GM18511 (cell line): Measurements from ENCODE around the gene WDR45B.

ENCODE experiments used
- ATAC-seq: cut with Tn5 transposase; IDR thresholded peaks from one replicate; pipeline ENCODE4 v1.9.1; 2021; ENCODE audit warnings: mild to moderate bottlenecking, moderate library complexity; ENCODE audit not compliant: unreplicated experiment

WDR45B gene

DNA sequence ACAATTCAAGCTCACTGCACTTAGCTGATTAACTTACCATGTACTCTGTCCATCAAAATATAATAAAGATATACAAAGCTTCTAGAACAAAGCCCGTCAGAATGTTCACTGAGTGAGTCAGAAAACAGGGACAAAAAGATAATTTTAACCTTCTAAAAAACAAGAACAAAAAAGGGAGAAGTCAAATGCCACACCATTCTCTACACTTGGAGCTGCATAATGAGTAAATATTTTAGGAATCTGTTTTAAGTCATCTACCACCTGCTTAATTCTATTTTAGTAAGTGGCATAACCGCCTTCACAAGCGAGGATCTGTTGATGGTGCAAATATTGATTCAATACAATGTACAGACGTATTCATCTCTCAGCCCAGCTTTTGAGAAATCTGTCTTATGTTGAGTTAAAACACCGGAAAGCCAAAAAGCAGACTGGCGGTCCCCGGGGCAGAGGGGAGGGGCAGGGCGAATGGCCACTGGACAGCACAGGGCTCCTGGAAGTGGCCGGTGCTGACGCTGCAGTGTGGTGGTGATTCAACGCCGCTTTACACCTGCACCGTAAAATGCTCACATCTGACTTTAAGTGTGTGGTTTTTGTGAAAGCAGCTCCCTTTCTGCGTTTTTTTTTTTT is 30.1 kb upstream of the WDR45B start:
- ATAC-seq: no peak

DNA sequence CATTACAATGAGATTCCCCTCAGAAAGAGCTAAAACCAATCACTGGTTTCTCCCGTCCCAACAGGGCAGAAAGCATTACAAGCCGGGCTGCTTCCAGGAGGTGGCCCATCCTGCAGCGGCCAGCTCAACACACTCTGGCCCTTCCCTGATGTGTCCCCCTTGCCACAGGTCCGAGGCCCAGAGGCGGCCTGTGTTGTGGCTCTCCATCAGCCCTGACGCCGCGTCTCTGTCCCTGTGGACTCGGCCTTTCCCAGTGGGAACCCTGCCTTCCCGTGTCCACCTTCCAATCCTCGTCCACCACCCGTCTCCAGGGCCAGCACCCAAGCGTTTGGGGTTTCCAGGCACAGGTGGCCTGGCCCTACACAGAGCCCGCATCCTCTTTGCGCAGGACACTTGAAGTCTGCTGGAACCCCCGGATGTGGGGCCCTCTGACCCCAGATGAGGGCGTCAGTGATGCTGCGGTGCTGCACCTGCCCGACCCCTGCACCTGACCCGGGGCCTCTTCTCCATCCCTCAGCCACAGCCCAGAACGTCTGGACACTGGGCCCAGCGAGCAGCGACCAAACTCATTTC is 29.2 kb upstream of the WDR45B start:
- ATAC-seq: no peak

DNA sequence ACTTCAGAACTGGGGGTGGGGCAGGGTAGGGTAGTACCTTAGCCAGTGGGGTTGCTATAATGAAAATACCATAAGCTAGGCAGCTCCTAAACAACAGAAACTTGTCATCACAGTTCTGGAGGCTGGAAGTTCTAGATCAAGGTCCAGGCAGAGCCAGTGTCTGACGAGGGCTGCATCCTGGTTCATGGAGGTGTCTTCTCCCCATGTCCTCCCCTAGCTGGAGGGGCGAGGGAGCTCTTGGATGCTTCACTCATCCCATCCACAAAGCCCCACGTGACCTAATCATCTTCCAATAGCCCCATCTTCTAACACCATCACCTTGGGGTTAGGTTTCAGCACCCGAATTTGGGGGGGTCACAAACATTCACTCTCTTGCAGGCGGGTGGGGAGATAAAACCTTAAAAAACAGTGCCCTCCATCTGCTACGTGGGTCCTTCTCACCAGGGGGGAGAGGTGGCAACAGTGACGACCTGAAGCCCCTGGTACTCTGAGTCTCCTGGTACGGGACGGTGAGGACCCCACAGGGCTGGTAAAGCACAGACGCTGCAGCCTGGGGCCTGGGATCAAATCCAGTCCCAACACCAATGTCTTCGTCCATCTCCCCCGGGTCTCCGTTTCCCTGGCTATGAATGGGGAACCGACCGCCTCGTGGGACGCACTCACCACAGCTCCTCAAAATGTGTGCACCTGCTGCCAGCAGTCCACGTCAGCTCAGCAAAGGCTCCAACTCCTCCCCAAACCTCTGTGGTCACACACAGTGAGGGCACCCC is 27.4 kb upstream of the WDR45B start:
- no peak for ATAC-seq

DNA sequence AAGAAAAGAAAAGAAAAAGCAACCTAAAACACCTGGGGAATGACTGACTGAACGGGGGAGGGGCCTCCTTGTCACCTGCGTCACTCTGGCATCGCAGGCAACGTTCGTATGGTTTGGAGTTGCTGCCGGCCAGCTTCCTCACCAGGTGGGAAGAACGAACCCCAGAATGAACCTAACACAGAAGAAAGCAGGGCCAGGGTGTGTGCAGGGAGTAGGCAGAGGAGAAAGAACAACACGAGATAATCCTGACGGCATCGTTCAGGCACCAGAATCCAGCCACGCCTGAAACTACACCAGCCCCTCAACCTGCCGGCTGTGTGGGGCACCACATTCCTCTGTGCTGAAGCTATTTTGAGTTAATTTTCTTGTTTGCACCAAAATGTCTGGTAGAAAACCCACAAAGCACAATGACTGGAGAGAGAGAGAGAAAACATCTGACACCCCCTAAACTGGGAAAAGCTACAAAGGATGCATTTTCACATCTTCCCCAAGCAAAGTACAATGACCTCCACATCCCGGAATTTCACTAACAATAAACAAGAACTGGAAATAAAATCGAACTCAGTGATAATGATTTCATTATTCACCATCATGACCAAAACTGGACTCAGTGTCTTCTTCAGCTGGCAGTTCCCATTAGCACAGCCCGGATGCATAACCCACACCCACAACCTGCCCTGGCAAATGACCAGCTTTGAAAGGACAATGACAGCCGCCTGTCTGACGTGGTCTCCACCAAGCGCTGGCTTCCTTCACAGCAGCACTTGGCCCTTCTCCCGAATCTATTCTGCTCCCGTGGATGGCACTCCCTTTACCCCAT is 26.6 kb upstream of the WDR45B start:
- no peak for ATAC-seq

DNA sequence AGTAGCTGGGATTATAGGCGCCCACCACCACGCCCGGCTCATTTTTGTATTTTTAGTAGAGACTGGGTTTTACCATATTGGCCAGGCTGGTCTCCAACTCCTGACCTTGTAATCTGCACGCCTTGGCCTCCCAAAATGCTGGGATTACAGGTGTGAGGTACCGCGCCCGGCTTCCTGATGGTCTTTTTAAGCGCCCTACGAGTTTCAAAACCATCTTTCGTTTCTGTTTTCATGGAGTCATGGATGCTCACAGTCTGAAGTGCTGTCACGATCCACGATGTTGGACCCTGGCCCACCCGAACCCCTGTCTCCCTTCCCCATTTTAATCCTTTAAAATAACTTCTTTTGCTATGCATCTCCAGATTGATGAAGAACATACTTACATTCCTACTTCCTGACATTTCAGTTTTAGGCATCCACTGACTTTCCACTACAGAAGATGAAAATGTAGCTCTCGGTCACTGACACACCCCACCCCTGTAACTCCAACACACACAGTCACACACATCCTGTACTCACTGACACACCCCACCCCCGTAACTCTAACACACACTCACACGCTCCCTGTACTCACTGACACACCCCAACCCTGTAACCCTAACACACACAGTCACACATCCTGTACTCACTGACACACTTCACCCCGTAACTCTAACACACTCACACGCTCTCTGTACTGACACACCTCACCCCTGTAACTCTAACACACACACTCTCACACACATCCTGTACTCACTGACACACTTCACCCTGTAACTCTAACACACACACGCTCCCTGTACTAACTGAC is 22.6 kb upstream of the WDR45B start:
- ATAC-seq: no peak

DNA sequence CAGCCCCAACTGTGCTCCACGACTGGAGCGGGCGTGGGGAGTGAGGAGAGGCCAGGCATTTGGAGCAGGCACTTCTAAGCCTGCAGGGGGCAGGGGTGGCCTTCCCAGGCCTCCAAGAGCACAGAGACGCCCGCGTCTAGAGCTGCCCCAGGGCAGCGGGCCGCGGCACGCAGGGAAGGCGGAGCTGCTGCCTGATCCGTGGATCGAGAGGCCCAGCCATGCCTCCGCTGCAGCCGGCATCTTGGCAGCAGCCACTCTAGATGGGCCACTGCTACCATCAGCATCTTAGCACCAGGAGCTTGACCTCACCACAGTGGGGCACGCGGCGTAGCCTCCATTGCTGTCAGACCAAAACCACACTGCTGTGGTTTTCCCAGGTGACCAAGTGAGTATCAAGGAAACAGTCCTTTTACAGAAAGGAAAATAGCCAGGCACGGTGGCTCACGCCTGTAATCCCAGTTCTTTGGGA is 20.4 kb upstream of the WDR45B start:
- no peak for ATAC-seq

DNA sequence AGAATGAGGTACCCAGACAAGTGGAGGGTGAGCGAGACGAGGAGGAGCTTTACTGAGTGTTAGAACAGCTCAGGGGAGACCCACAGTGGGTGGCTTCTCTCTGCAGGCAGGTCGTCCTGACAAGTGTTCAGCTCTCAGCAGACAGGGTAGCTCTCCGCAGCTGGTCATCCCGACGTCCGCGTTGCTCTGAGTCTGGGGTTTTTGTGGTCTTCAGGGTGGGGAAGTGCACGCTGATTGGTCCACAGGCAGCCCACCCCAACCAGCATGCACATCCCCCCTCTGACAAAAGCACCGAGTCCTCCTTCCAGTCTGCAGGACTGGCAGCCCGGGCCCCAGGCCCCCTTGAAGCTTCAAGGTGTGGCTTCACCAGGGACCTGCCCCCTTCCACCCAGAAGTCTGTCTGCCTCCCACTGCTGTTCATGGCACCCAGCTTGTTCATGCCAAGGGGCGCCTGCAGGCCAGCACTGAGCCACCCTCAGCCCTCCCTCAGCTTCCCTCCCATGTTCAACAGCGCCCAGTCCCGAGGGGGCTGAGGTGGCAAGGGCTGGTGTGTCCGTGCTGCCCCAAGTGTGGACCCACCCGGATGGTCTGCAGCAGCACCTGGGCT is 19.9 kb upstream of the WDR45B start:
- ATAC-seq: no peak

DNA sequence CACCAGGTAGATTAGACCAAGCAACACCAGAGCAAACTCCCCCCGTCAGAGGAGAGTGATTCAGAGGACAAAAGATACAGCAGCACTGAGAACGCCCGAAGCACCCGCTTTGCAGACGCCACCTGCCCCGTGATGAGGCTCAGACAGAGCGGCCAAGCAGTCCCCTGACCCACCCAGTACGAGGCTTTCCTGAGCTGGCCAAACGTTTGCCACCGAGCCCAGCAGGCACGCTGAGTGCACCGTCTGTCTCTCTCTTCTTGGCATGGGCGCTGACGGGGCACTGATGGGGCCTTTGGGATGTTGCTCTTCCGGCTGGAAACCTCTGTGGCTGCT is 19.4 kb upstream of the WDR45B start:
- ATAC-seq: no peak

DNA sequence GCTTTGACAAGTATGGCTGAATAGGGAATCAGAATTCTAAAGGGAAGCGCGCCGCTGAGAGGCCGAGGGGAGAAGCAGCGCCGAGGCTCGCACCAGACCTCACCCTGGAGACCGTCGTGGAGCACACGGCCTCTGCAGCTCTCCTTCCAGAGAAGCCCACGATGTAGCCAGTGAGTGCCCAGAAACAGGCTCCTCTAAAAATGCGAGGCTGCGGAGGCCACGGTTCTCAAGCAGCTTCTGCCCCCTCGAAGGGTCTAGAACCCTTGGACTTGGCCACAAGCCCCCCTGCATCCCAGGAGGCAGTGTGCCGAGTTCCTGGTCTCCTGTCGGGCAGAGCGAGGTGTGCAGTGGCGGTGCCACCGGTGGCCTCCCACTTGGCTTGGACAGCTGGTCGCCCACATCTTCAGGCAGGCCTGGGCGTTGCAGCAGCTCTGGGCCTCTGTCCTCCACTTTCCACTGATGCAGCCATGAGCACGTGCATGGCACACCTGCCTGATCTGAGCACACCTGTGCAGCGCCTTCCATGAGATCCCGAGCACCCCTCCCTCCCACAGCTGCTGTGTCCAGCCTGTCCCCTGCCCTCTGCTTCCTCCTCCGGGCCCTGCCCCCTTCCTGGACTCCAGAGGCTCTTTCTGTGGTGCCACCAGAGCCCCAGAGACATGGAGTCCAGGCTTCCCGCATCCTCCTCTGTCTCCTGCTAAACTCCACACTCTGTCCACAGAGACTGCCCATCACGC is 18.9 kb upstream of the WDR45B start:
- ATAC-seq: no peak

DNA sequence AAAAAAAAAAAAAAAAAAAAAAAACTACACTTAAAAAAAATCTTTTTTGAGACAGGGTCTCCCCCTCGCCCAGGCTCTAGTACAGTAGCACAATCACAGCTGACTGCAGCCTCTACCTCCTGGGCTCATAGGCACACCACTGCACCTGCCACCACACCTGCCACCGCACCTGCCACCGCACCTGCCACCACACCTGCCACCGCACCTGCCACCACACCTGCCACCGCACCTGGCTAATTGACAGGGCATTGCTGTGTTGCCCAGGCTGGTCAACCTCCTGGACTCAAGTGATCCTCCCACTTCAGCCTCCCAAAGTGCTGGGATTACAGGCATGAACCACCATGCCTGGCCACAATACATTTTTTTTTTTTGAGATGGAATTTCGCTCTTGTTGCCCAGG is 17.6 kb upstream of the WDR45B start:
- ATAC-seq: no peak

DNA sequence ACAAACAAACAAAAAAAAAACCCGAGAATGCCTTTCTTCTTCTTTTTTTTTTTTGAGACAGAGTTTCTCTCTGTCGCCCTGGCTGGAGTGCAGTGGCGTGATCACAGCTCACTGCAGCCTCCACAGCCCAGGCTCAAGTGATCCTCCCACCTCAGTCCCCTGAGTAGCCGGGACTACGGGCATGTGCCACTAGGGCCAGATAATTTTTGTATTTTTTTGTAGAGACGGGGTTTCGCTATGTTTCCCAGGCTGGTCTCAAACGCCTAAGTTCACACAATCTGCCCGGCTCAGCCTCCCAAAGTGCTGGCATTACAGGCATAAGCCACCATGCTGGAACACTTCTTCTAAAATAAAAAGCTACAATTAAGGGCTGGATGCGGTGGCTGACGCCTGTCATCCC is 17.0 kb upstream of the WDR45B start:
- no peak for ATAC-seq

DNA sequence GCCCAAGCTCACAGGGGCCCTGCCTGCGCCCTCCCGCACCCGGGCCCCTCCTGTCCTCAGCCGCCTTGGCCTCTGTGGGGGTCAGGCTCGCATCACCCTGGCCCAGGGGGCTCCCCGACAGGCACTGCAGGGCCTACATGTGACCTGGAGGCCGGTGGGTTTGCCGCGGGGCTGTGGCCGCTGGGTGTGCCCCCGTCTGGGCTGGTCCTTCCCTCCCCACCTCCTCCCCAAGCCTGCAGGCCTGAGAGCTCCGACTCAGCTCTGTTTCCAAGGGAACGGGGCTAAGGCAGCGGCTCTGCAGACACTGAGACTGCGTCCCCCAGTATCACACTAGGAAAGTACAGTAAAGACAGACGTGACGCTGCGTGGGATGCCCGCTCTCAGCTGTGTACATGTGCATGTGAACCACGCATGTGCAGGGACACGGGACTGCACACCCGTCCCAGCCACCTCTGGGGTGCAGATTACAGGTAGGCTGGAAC is 16.5 kb upstream of the WDR45B start:
- ATAC-seq: no peak

DNA sequence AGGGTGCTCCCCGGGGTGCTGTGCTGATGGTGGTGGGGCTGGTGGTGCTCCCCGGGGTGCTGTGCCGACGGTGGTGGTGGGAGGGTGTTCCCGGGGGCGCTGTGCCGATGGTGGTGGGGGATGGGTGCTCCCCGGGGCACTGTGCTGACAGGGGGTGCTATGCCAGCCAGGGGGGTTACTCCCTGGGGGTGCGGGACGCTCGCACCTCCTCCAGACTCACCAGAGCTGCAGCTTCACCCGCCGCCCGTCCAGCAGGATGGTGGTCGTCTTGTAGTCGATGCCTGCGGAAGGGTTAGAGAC is 16.0 kb upstream of the WDR45B start:
- no peak for ATAC-seq

DNA sequence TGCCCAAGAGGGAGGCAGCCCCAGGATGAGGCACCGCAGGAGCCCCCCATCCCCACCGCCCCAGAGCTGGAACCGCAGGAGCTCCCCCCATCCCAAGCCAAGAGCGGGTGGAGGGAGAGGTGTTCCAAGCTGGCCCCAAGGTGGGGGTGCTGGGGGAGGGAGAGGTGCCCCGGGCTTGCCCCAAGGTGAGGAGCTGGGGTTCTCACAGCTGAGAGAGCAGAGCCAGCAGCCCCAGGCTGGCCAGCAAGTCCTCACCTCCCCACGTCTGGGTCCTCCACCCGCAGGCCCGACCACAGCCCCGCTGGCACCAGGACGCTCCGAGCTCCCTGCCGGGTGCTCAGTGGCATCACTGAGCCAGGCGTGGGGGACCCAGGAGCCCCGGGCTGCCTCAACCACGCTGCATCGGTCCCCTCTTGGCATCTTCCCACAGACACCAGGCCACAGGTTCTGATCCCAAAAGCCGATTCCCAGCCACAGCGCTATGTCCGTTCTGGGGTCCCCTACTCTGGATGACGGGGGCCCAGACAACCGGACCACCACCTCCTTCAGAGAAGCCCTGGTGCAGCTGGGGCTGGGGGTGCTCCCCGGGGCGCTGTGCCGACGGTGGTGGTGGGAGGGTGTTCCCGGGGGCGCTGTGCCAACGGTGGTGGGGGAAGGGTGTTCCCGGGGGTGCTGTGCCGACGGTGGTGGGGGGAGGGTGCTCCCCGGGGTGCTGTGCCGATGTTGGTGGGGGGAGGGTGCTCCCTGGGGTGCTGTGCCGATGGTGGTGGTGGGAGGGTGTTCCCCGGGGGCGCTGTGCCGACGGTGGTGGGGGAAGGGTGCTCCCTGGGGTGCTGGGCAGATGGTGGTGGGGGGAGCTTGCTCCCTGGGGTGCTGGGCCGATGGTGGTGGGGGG is 15.4 kb upstream of the WDR45B start:
- ATAC-seq: no peak

DNA sequence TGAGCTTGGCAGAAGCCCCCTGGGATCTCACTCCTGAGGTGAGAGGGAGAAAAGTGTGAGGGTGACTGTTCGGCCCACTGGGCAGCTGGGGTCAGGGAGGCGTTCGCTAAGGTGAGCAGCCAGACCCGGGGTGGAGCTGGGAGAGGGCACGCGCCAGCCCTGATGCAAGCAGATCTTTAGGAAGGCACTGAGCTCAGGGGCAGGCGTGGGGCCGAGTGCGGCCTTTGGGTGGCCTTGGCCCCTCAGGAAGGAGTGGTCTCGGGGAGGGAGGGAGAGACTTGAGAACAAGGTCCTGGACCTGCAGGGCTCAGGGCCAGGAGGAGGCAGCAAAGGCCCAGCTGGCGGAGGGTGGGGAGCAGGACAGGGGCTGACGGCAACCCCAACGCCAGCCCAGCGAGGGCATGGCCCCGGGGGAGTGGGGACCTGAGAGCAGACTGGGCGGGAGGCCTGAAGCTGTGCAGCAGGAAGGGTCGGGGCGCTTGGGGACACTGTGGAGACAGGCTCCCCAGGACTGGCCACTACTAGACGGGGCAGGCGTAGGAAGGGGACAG is 14.5 kb upstream of the WDR45B start:
- ATAC-seq: no peak

DNA sequence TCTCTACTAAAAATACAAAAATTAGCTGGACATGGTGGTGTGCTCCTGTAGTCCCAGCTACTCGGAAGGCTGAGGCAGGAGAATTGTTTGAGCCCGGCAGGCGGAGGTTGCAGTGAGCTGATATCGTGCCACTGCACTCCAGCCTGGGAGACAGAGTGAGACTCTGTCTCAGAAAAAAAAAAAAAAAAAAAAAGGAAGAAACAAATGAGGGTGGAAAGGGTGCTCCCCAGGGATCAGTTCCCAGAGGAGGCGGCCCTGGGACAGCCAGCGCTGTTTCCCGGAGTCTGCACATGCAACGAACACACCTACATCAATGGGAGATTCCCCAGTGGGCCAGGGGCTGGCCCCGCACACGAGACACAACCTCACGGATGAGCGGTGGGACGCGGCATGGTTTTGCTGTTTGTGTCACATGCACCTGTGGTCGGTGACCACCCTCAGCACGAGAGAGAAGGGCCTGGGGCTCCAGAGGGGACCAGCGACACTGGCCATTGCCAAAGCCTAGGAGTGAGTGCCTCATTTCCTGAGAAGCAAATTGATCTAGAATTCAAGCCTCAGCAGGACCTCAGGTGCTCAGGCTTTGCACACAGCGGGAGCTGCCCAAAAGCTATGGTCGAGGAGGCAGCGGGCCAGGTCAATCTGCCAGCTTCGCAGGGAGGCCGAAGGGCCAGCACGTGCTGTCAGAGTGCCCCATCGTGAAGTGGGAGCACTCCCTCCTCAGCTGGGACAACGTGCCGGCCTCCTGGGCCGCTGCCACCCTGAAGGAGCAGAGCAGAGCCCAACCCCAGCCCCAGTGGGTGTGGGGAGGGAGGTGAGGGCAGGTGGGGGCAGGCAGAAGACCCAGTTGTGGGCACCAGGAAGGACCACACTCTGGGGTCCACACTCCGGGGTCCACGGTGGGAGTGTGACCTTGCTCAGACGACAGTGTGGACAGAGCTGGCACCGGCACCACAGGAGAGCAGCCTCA is 13.8 kb upstream of the WDR45B start:
- no peak for ATAC-seq

DNA sequence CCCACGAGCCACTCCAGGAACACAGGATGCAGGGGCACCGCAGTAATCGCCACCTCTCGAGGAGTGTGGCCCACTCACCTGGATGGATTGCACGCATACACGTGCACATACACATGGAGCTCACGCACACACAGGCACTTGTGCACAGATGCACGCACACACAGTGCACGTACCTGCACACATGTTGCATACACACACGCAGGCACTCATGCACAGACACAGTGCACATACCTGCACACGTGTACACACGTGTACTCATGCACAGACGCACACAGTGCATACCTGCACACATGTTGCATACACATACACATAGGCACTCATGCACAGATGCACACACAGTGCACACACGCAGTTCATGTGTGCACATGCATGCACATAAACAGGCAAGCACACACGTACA is 11.6 kb upstream of the WDR45B start:
- ATAC-seq: no peak
